Subcutaneous adipose tissue (tissue), 4 donors: Measurements from ENCODE around the gene CHRNA5. TPM values are rescaled to one million over a fixed set of nuclear protein-coding genes. Genes with fewer than 3 reads are reported as not detected.

ENCODE experiments used
- total RNA-seq, 4 donors: library from RNA; depleted of rRNA; stranded (reverse); fragments of >200 nt; gene quantifications; one replicate each; pipeline ENCODE4 v1.1.0, GENCODE V29; 2016
- TF ChIP-seq, protein P1 (sequence below): fragments of 450-650 bp; IDR thresholded peaks from one replicate; pipeline ENCODE4 v1.5.1; 2016; ENCODE audit warnings: low read depth, mild to moderate bottlenecking, control low read depth, antibody characterized with exemption, moderate library complexity

Gene CHRNA5
- total RNA-seq, 4 donors from 2014 or later: 0.38 to 2.9 (median 0.56) TPM

- TF ChIP-seq, protein P1, sequence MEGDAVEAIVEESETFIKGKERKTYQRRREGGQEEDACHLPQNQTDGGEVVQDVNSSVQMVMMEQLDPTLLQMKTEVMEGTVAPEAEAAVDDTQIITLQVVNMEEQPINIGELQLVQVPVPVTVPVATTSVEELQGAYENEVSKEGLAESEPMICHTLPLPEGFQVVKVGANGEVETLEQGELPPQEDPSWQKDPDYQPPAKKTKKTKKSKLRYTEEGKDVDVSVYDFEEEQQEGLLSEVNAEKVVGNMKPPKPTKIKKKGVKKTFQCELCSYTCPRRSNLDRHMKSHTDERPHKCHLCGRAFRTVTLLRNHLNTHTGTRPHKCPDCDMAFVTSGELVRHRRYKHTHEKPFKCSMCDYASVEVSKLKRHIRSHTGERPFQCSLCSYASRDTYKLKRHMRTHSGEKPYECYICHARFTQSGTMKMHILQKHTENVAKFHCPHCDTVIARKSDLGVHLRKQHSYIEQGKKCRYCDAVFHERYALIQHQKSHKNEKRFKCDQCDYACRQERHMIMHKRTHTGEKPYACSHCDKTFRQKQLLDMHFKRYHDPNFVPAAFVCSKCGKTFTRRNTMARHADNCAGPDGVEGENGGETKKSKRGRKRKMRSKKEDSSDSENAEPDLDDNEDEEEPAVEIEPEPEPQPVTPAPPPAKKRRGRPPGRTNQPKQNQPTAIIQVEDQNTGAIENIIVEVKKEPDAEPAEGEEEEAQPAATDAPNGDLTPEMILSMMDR: no peak
Measured at GRCh38 chr15:78617516-78617915, 52.2 kb downstream of the CHRNA5 start.

- TF ChIP-seq, protein P1: no peak
Measured at GRCh38 chr15:78618064-78618463, 52.7 kb downstream of the CHRNA5 start.

- TF ChIP-seq, protein P1: no peak
Measured at GRCh38 chr15:78618490-78618934, 53.2 kb downstream of the CHRNA5 start.

DNA sequence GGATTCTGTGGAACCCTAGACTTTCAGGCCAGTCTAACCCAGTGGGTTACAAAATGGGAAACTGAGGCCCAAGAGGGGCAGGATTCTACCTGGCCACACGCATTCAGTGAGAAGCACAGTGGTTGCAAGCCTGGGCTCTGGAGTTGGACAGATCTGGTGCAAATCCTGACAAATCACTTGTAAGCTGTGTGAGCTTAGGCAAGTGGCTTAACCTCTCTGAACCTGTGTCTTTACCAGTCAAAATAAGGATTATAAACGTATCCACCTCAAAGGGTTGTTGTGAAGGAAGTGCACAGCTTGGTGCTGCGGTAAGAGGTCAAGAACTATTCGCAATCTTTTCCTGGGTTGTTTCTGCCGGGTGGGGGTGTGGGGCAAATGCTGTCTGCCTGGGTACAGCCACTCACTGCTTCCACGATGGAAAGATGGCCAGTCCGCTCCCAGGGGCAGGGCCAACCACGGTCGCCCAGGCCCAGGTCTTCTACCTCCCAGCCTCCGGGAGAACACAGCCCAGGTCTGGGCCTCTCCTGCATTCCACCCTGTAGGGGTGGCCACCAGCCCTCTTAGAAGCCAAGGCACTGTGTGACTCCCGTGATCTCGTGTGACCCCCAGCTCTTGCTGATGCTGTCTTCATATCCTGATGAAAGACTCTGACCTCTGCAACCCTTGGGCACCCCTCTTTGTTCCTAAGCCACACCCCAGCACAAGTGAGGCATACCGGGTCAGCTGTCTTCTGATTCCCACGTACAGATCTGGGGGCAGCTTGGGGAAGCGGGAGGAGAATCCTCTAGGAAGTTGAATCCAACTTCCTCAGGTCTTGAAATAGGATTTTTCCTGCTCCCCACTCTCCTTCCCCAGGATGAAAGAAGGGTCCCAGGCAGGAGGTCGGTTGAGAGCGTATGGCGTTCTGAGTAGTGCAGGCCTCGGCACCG is 54.0 kb downstream of the CHRNA5 start:
- TF ChIP-seq, protein P1: no peak

- TF ChIP-seq, protein P1: no peak
Measured at GRCh38 chr15:78620021-78620526, 54.8 kb downstream of the CHRNA5 start.

DNA sequence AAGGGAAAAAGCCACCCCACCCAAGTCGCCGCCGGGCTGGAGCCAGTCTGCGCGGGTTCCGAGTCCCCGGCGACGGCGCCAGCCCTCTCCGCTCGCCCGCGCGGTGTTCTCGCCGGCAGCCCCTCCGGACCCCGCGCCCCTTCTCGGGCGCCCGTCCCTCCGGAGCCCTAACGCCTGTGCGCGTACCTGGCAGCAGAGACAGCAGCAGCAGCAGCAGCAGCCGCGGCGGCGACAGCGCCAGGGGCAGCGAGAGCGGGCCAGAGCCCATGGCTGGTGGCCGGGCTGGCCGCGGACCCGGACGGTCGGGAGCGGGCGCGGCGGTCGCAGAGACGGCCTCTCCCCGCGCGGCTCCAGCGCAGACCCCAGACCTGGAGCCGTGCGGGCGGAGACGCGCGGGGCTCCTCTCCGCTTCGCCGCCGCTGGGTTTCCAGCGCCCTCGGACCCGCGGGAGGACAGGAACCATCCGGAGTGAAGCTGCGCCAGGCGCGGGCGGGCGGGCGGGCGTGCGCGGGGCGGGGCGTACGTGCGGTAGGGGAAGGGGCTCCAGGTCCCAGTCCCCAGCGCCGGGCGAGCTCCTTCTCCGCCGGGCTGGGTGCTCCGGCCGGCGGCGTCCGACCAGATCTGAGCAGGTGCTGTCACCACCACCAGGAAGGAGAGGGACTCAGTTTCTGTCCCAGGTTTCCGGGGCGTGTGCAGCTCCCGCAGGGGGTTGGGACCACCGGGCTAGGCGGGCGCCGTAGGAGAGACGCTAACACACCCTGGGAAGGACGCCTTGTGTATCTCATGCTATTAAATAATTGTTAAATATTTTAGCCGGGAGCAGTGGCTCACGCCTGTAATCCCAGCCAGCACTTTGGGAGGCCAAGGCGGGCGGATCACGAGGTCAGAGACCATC is 55.5 kb downstream of the CHRNA5 start, which contains the start of gene CHRNA3:
Gene CHRNA3 (minus strand): TSS at position 470 of the 895 bp plus-strand sequence. CDS start 202 bp downstream, at position 268.
- TF ChIP-seq, protein P1: no peak
